Tibial nerve (tissue), 3 donors: ENCODE data around the gene FAM209A.

Experiments
- CTCF ChIP-seq, 5 experiments: fragments of 200-600 bp in 3 of 5; fragments of 450-650 bp in 2 of 5; sonication (generic) in 3 of 5; IDR thresholded peaks; one replicate each; pipeline ENCODE4 v1.5.1; 2016 to 2019; ENCODE audit warnings: antibody characterized with exemption in 5 of 5, mild to moderate bottlenecking in 3 of 5, moderate library complexity in 2 of 5
- POLR2A ChIP-seq, 2 donors: fragments of 450-650 bp; IDR thresholded peaks; one replicate each; pipeline ENCODE4 v1.6.1; 2017; ENCODE audit warnings: antibody characterized with exemption in 2 of 2, mild to moderate bottlenecking in 2 of 2, moderate library complexity in 2 of 2

GRCh38 chr20:56487216-56487615 lies 37.3 kb upstream of the FAM209A start:
- TF ChIP-seq POLR2A (IDR thresholded peaks at IDR 0.05), result no peak
- TF ChIP-seq CTCF (IDR thresholded peaks at IDR 0.05), result no peak
